GM12878 (cell line): Measurements from ENCODE around the gene CCDC141. TPM values are rescaled to one million over a fixed set of nuclear protein-coding genes. Genes with fewer than 3 reads are reported as not detected.

Experiments used
- ATAC-seq: fragments of 200-7000 bp; cut with Tn5 transposase; 3 replicates; pipeline ENCODE4 v1.9.1; 2020; ENCODE audit warnings: mild to moderate bottlenecking, moderate library complexity
- BruUV-seq: library from RNA; stranded (reverse); fragments of 400-500 nt; replicated peaks from 2 replicates; lab custom pipeline; 2021; lab: Mats Ljungman, UMichigan
- CTCF ChIA-PET: fragments of 300-600 bp; sonication (Branson Sonifier 250); formaldehyde crosslinking; extraction: SDS; loops from one replicate; lab custom pipeline; 2021; ENCODE audit warnings: inconsistent platforms; lab: Yijun Ruan, JAX
- POLR2A ChIA-PET: fragments of 350-600 bp; formaldehyde crosslinking; extraction: SDS; loops from one replicate; lab custom pipeline; 2021; ENCODE audit warnings: inconsistent platforms; lab: Charles Lee
- RAD21 ChIA-PET: fragments of 300-600 bp; sonication (Branson Sonifier 250); formaldehyde crosslinking; loops from one replicate; lab custom pipeline; 2023; ENCODE audit warnings: antibody characterized with exemption; ENCODE audit not compliant: unreplicated experiment; lab: Charles Lee
- SMC1A ChIA-PET: fragments of 300-600 bp; sonication (Branson Sonifier 250); formaldehyde crosslinking; loops from one replicate; lab custom pipeline; 2023; ENCODE audit not compliant: unreplicated experiment, uncharacterized antibody; lab: Charles Lee
- DNase-seq: peaks from one replicate; pipeline ENCODE4 v3.0.0-alpha.2; 2011; ENCODE audit warnings: low read depth, low spot score
- FAIRE-seq: peaks from 3 replicates; lab custom pipeline; 2011; peaks lifted over from hg19 to GRCh38; lab: Jason Lieb, UNC
- H2AFZ ChIP-seq: 2 replicates; pipeline ENCODE4 v1.6.0; 2011; ENCODE audit warnings: low read depth, low read length, control low read depth; ENCODE audit not compliant: control insufficient read depth
- H3K27ac ChIP-seq: 2 replicates; pipeline ENCODE4 v1.5.1; 2011; ENCODE audit warnings: control low read depth; ENCODE audit not compliant: control insufficient read depth, insufficient read depth
- H3K27me3 ChIP-seq, 2 experiments: replicated peaks in 1 of 2; 2 replicates each; pipeline versions ENCODE4 v1.6.0 to v1.6.1; 2011; ENCODE audit warnings: low read length in 1 of 2; ENCODE audit not compliant: control insufficient read depth in 2 of 2, insufficient read depth in 2 of 2
- H3K36me3 ChIP-seq, 2 experiments: 2 replicates each; pipeline ENCODE4 v1.5.1; 2011; ENCODE audit warnings: low read length in 1 of 2; ENCODE audit not compliant: control insufficient read depth in 2 of 2, insufficient read depth in 2 of 2
- H3K4me1 ChIP-seq: 2 replicates; pipeline ENCODE4 v1.6.1; 2011; ENCODE audit warnings: mild to moderate bottlenecking, low read length, moderate library complexity, mixed read lengths; ENCODE audit not compliant: control insufficient read depth, insufficient read depth
- H3K4me2 ChIP-seq: 2 replicates; pipeline ENCODE4 v1.6.0; 2011; ENCODE audit warnings: control low read depth; ENCODE audit not compliant: control insufficient read depth, insufficient read depth
- H3K4me3 ChIP-seq: fragments of 200-600 bp; sonication (generic); 2 replicates; pipeline ENCODE4 v1.5.1; 2016
- H3K79me2 ChIP-seq: 2 replicates; pipeline ENCODE4 v1.6.0; 2011; ENCODE audit warnings: low read length; ENCODE audit not compliant: control insufficient read depth, insufficient read depth
- H3K9ac ChIP-seq: 2 replicates; pipeline ENCODE4 v1.8.0; 2011; ENCODE audit warnings: low read length, control low read depth, mixed read lengths; ENCODE audit not compliant: control insufficient read depth, insufficient read depth
- H3K9me3 ChIP-seq: replicated peaks from 3 replicates; pipeline ENCODE4 v1.5.1; 2011; ENCODE audit warnings: mild to moderate bottlenecking, low read length; ENCODE audit not compliant: control insufficient read depth, insufficient read depth
- H4K20me1 ChIP-seq: 2 replicates; pipeline ENCODE4 v1.6.0; 2011; ENCODE audit not compliant: control insufficient read depth, insufficient read depth
- CTCF ChIP-seq, 3 experiments: IDR thresholded peaks in 2 of 3; conservative IDR thresholded peaks in 1 of 3; 2 replicates each; pipeline ENCODE4 v1.5.1; 2011; ENCODE audit warnings: low read depth in 3 of 3, low read length in 3 of 3, mild to moderate bottlenecking in 3 of 3, control low read depth in 2 of 3, moderate library complexity in 2 of 3, inconsistent platforms in 1 of 3, mixed read lengths in 1 of 3; ENCODE audit not compliant: control insufficient read depth in 2 of 3, insufficient read depth in 1 of 3; ENCODE audit errors: extremely low read depth in 1 of 3
- KAT2A ChIP-seq: conservative IDR thresholded peaks from 2 replicates; pipeline ENCODE4 v1.6.1; 2011; ENCODE audit warnings: low read depth, low read length; ENCODE audit not compliant: control insufficient read depth
- LARP7 ChIP-seq: fragments of 450-650 bp; IDR thresholded peaks from 2 replicates; pipeline ENCODE4 v1.6.1; 2017; ENCODE audit warnings: mild to moderate bottlenecking
- WGBS: methylation state at CpG from one replicate; pipeline ENCODE4 v1.1.6; 2016; ENCODE audit warnings: low lambda C conversion rate; ENCODE audit not compliant: insufficient replicate concordance, insufficient coverage; ENCODE audit errors: missing lambda C conversion rate; 5-methylcytosine and 5-hydroxymethylcytosine counted together
- in situ Hi-C: fragments of 300-500 bp; cut with MboI; formaldehyde crosslinking; loops from 9 replicates; pipeline ENCODE4 v1.14.3; 2018; ENCODE audit warnings: mixed read lengths
- intact Hi-C: fragments of 100-400 bp; cut with micrococcal nuclease; formaldehyde crosslinking; loops from one replicate; pipeline ENCODE4 v1.14.2; 2022; ENCODE audit not compliant: unreplicated experiment
- polyA plus RNA-seq, 11 experiments: library from polyadenylated mRNA; depleted of rRNA in 4 of 11; unstranded in 6 of 11; stranded (reverse) in 5 of 11; fragments of >200 nt; fragmentation: Nextera tagmentation in 4 of 11; fragmentation: Illumina TruSeq in 1 of 11; extraction: Ambion mirVana in 4 of 11; extraction: Trizol in 1 of 11; gene quantifications; 1 replicate in 1 of 11; 2 replicates in 10 of 11; pipeline versions ENCODE4 v1.2.1 to v1.2.3, GENCODE V29; 2011 to 2016; ENCODE audit warnings: inconsistent platforms in 2 of 11, missing spikeins in 2 of 11, low read depth in 1 of 11
- total RNA-seq, 4 experiments: library from RNA; depleted of rRNA in 3 of 4; stranded (reverse); fragments of >200 nt in 3 of 4; fragmentation: Illumina TruSeq in 1 of 4; extraction: Trizol in 1 of 4; gene quantifications; 2 replicates each; pipeline versions ENCODE4 v1.2.1 to v1.2.3, GENCODE V29; 2013 to 2021

Gene CCDC141
- total and polyA plus RNA-seq, 10 of the 15 experiments (the other 5 are each of a cell fraction or from before 2014, with no cell fraction given): 0.84 to 12.5 (median 3.6) TPM

DNA sequence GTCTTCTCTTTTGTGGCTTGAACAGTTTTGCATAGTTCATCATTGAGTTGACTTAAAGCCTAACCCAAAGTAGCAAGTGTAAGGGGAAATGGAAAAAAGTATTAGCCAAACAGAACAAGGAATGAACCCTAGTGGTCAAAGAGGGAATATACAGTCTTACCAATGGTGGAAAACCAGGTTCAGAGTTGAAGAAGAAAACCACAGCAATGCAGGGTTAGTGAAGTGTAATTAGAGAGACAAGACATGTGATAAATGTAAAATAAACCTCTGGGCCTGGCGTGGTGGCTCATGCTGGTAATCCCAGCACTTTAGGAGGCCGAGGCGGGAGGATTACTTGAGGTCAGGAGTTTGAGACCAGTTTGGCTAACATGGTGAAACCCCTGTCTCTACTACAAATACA lies 245.1 kb downstream of the CCDC141 start:
- Histone ChIP-seq H3K36me3 (no peaks in the 10 kb centered on the region; a peak in 1 of 4 replicates), H3K79me2 (no peaks in the 10 kb centered on the region), H4K20me1 (no peaks in the 10 kb centered on the region), H3K9me3 (no peaks in the 10 kb centered on the region), H3K4me1 (no peaks in the 10 kb centered on the region), H3K27me3 (no peaks in the 10 kb centered on the region), H3K4me3 (no peak overlapping the region), H3K9ac (no peak overlapping the region), H3K27ac (no peak overlapping the region), H2AFZ (no peak overlapping the region; the same call in 1 of the 2 replicates), H3K4me2 (no peak overlapping the region)
- DNase-seq (no peak), FAIRE-seq (peak; percentile 84), ATAC-seq (peak; percentile 80)
- intact Hi-C loops: no loop called here
- BruUV-seq: no TSS peak
- in situ Hi-C loops: no loop called here
- ChIA-PET SMC1A (interaction anchor here (0.6 to 1.1 kb wide), 3 partner anchors 14 to 325 kb away, joined by 3 read pairs; no protein-coding TSS in a partner anchor), RAD21 (no interaction called here), CTCF (interaction anchor here (0.5 to 3.5 kb wide), 8 partner anchors 9 to 305 kb away, joined by 3 to 12 read pairs (median 4); no protein-coding TSS in a partner anchor), POLR2A (no interaction called here)
- 27% methylated on average over 3 of the region's 3 CpGs for WGBS
- peak; percentile 33 to 61 (median 55) for TF ChIP-seq CTCF (IDR thresholded peaks at IDR 0.05 in 2 of 3, conservative IDR thresholded peaks at IDR 0.05 in 1 of 3; ENCODE audit: control insufficient read depth in 2 of 3, extremely low read depth in 1 of 3, insufficient read depth in 1 of 3, low read depth in 3 of 3, low read length in 3 of 3)
- TF ChIP-seq LARP7: no peak

GRCh38 chr2:178800510-178800909 lies 249.4 kb downstream of the CCDC141 start:
- ChIA-PET POLR2A (no interaction called here), SMC1A (interaction anchor here (1.0 to 1.6 kb wide), 3 partner anchors 18 to 329 kb away, joined by 3 to 8 read pairs (median 3); no protein-coding TSS in a partner anchor), CTCF (interaction anchor here (0.5 to 3.0 kb wide), 6 partner anchors 14 to 893 kb away, joined by 3 to 10 read pairs (median 3); no protein-coding TSS in a partner anchor), RAD21 (interaction anchor here (1.4 kb wide), 1 partner anchor 329 kb away, joined by 7 read pairs; no protein-coding TSS in a partner anchor)
- 70% methylated on average over 7 of the region's 7 CpGs for WGBS
- ATAC-seq (no peak), DNase-seq (no peak), FAIRE-seq (no peak)
- BruUV-seq: no TSS peak
- H3K27me3 ChIP-seq: no peaks in the 10 kb centered on the region
- H3K4me1 ChIP-seq: no peaks in the 10 kb centered on the region
- in situ Hi-C loops: no loop called here
- H3K27ac ChIP-seq: no peak overlapping the region
- no peak overlapping the region for H3K4me2 ChIP-seq
- no peaks in the 10 kb centered on the region for H4K20me1 ChIP-seq
- no peaks in the 10 kb centered on the region for H3K79me2 ChIP-seq
- H3K9ac ChIP-seq: no peak overlapping the region
- H3K36me3 ChIP-seq: no peaks in the 10 kb centered on the region; a peak in 1 of 4 replicates
- no peak overlapping the region for H2AFZ ChIP-seq
- no peaks in the 10 kb centered on the region for H3K9me3 ChIP-seq
- no peak overlapping the region for H3K4me3 ChIP-seq
- intact Hi-C loops: no loop called here
- TF ChIP-seq KAT2A: no peak
